HFF-Myc (cell line): ENCODE measurements around the gene NPY1R.

Experiments used
- DNase-seq: peaks from one replicate; pipeline ENCODE4 v3.0.0-alpha.2; 2011; ENCODE audit warnings: low read depth; ENCODE audit errors: extremely low read depth
- H3K4me3 ChIP-seq: replicated peaks from 2 replicates; pipeline ENCODE4 v1.5.1; 2011; ENCODE audit warnings: low read depth, mild to moderate bottlenecking, control low read depth, low read length
- TF ChIP-seq, protein P1 (sequence below): IDR thresholded peaks from 2 replicates; pipeline ENCODE4 v1.5.1; 2012; ENCODE audit warnings: mild to moderate bottlenecking, low read depth, low read length, control low read depth; ENCODE audit errors: missing control alignments

The NPY1R gene

DNA sequence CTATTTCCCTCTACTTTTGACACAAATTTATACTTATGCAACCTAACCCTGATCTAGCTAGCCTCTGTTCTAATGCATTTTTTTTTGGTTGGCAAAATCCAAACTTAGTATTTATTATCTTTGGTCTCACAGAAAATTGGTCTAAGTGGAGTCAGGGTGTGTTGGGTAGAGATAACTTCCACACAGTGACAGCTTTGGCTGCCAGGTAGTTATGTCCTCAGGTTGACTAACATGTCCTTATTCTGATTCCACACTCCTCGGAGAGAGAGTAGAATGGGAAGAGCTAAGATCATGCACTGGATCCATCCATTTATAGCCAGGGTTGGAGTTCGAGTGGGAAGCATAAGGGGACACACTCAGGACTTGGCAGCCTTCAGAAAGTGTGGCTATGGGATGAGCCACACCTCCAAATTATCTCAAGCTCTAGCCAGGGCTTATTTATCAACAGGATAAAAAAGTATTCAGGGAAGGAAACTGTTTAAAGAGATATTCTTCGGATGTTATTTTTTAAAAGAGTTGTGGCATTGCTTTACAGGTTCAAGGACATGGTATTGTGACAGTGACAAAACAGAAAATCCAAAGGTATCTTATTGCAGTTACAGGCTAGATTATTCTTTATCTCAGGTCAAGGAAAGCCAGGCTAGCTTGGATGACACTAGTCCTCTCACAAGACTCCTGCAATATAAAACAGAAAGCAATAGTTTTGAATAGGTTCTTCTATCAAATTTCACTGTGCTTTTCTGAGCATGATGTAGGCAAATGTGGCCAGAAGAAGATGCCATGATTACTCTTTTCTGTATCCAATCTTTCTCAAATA, 51.5 kb downstream of the NPY1R start:
- no peak overlapping the region for H3K4me3 ChIP-seq
- no peak for DNase-seq
- TF ChIP-seq, protein P1, sequence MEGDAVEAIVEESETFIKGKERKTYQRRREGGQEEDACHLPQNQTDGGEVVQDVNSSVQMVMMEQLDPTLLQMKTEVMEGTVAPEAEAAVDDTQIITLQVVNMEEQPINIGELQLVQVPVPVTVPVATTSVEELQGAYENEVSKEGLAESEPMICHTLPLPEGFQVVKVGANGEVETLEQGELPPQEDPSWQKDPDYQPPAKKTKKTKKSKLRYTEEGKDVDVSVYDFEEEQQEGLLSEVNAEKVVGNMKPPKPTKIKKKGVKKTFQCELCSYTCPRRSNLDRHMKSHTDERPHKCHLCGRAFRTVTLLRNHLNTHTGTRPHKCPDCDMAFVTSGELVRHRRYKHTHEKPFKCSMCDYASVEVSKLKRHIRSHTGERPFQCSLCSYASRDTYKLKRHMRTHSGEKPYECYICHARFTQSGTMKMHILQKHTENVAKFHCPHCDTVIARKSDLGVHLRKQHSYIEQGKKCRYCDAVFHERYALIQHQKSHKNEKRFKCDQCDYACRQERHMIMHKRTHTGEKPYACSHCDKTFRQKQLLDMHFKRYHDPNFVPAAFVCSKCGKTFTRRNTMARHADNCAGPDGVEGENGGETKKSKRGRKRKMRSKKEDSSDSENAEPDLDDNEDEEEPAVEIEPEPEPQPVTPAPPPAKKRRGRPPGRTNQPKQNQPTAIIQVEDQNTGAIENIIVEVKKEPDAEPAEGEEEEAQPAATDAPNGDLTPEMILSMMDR: no peak

DNA sequence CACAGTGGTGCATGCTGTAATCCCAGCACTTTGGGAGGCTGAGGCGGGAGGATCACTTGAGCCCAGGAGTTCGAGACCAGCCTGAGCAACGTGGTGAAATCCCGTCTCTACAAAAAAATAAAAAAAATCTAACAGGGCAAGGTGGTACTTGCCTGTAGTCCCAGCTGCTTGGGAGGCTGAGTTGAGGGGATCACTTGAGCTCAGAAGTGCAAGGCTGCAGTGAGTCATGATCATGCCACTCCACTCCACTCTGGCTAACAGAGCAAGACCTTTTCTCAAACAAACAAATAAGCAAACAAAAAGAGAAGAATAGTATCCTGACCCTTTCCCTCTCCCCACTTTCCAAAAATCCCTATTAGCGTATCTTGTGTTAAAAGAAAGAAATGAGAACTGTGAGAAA, 52.7 kb downstream of the NPY1R start:
- no peak for DNase-seq
- H3K4me3 ChIP-seq: no peak overlapping the region
- TF ChIP-seq, protein P1: no peak

DNA sequence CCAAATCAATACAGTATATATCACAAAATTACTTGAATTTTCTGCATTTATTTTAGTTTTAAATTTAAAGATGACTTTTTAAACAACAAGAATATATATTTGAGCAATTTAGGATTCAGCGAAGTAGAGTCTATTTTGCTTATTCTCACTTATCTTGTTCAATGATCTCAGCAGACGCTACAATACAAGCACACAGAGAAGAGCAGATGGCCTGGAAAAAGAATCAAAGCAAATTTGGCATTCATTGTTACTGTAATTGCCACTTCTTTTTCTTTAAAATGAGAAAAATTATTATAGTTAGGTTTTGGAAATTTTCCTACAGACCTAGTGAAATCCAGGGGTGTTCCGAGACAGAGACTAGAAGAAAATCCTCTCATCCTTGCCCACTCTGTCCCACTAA, 57.5 kb downstream of the NPY1R start:
- no peak for DNase-seq
- H3K4me3 ChIP-seq: no peak overlapping the region
- TF ChIP-seq, protein P1: no peak
